GM12872 (cell line): ENCODE measurements around the gene TM4SF18.

Experiments
- TF ChIP-seq, protein P1 (sequence below): IDR thresholded peaks from 3 replicates; pipeline ENCODE4 v1.5.1; 2011; ENCODE audit warnings: low read depth, mild to moderate bottlenecking, low read length, moderate library complexity; ENCODE audit not compliant: insufficient read depth

Gene TM4SF18

DNA sequence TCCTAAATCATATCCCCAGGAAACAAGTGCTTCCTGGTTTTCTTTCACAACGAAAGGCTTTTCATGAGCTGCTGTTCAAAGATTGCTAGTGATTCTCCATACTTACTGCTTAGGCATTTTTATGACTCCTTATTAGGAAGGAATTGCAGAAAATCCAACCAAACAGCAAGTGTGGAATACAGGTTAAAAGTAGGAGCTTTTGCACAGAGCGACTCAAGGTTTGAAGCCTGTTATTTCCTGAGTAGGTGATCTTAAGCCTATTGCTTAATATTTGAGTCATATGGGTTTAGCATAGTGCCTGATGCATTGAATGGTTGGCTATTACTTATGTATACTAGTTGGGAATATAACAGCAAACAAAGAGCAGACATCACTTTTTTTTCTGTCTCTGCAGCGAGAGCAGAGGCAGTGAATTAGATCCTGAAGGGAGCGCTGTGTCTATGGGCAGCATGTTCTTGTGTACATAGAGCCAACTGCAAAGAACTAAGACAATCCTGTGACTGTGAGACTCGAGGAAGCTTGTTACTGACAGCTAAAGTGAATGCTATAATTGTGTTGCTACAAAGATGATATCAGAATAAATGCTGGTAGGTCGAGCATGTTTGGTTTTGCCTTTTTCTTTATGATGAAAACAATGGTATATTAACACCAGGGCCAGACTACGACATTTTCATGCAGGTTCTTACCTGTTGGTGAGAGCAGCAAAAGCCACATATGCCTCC lies 37.7 kb upstream of the TM4SF18 start:
- TF ChIP-seq, protein P1, sequence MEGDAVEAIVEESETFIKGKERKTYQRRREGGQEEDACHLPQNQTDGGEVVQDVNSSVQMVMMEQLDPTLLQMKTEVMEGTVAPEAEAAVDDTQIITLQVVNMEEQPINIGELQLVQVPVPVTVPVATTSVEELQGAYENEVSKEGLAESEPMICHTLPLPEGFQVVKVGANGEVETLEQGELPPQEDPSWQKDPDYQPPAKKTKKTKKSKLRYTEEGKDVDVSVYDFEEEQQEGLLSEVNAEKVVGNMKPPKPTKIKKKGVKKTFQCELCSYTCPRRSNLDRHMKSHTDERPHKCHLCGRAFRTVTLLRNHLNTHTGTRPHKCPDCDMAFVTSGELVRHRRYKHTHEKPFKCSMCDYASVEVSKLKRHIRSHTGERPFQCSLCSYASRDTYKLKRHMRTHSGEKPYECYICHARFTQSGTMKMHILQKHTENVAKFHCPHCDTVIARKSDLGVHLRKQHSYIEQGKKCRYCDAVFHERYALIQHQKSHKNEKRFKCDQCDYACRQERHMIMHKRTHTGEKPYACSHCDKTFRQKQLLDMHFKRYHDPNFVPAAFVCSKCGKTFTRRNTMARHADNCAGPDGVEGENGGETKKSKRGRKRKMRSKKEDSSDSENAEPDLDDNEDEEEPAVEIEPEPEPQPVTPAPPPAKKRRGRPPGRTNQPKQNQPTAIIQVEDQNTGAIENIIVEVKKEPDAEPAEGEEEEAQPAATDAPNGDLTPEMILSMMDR: no peak

- TF ChIP-seq, protein P1: no peak
These were observed 36.8 kb upstream of the TM4SF18 start for GRCh38 chr3:149369991-149370866.

GRCh38 chr3:149368674-149369497 lies 35.5 kb upstream of the TM4SF18 start:
- TF ChIP-seq, protein P1: no peak

DNA sequence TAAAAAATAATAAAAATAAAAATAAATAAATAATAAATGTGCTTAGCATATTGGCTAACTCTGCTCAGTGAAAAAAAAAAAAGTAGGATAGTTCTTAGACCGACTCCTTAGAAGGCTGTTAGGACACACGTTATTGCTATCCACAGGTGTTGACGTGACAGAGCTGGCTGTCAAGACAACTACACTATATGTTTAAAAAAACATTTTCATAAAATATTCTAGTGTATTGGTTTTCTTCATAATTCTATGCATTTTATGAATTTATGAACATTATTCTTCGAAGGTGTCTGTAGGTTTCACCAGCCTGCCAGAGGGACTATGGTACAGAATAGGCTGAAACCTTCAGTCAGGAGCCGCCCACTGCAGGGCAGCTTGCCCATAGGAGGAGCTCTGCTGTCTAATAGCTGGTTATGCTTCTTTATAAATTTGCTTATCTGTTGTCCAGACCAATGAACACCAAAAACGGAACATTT lies 34.8 kb upstream of the TM4SF18 start:
- TF ChIP-seq, protein P1: no peak

DNA sequence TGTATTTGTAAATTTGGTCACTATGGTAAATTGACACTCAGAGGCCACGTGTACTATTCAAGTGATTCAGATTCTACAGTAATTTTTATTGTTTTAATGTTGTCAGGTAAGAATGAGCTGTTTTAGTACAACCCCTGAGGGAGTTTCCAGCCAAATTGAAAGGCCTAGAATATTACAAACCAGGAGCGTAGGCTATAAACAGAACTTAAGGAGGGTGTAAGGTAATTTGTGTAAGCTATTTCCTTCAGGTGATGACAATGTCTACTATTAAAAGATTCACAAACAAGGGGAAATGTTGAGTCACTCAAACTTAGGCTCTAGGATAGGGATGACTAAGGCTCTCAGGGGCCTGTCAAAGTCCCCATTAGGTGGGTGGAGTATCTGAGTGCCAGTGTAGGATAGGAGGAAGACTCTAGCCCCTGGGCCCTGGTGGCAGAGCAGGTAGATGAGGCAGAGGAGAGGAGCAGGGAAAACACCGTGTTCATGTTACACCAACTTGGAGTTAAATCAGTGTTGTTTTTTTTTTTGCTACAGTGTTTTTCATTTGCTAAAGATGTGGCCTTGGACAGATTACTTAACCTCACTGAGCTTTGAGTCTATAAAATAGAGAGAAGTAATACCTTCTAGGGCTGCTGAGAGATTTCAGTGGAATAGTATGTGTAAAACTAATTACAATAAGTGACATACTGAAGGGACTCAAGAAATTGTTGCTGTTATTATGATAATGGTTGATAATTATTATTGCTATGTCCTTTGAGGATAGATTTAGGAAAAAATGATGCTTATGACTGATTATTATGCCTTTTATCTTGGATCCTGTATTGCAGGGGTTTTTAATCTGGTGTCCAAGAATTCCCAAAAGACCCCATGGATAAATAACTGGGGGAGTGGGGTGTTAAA lies 33.8 kb upstream of the TM4SF18 start:
- TF ChIP-seq, protein P1: no peak

DNA sequence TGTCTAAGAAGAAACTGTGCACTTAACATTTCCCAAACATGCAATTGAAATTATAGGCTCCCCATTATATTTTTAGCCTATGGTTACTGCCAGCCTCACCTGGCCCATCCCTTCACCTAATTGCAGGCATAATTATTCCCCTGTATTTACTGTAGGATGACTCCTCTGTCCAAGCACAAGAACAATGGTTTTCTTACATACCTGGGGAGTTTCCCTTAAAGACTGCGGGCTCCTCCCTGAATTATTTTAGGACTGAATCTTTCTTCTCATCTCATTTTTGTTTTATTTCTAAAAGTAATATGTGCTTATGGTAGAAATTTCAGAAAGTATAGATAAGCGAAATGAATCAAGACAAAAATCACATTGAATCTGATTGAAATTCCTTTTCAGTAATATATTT lies 32.6 kb upstream of the TM4SF18 start:
- TF ChIP-seq, protein P1: no peak
